COLO829 (cell line): Measurements from ENCODE around the gene SYNPO.

Experiments
- DNase-seq: peaks from one replicate; pipeline ENCODE4 v3.0.0; 2012; ENCODE audit warnings: low spot score

The SYNPO gene

DNA sequence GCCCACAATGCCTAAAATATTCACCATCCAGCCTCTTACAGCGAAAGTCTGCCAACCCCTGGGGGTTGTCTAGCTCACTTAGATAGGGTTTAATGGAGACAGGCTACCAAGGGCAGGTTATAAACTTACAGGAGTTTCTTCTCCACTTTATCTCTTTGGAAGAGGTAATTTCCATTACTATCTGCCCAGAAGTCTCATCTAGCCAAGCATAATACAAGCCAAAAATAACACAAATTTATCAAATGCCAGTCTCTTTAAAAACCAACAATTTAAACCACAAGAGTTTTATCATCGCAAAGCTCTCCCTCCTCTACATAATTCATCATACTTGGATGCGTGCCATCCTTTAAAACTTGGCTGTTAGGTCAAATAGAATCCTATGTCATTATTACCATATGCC lies 54.2 kb downstream of the SYNPO start:
- DNase-seq = no peak

DNA sequence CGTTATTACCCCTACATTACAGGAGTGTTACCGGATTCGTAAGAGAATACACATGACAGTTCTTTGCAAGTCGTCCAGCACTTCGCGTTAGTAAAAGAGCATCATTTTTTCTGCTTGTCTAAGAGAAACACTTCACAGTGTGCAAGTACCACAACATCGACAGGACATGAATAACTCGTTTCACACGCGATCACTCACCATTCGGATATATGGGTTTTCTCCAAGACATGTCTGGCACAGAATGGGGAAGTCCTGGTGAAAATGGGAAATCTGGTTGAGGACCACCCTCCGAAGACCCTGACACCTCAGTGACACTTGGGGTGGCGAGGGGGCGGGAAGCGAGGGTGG lies 59.8 kb downstream of the SYNPO start:
- no peak for DNase-seq

GRCh38 chr5:150700594-150701377 lies 60.3 kb downstream of the SYNPO start, which contains the start of gene RBM22:
TSS of gene RBM22 (minus strand) at chr5:150701062. CDS start at chr5:150700985, 77 bp downstream.
- DNase-seq = peak; percentile 45

GRCh38 chr5:150703762-150704161 lies 63.3 kb downstream of the SYNPO start:
- no peak for DNase-seq

- DNase-seq = no peak
Observed at GRCh38 chr5:150706776-150707390, 66.4 kb downstream of the SYNPO start.
